H9 (cell line): Measurements from ENCODE around the gene RPL5. TPM values are rescaled to one million over a fixed set of nuclear protein-coding genes. Genes with fewer than 3 reads are reported as not detected.

Experiments
- DNase-seq: peaks from one replicate; pipeline ENCODE4 v3.0.0-alpha.2; 2017
- H2AFZ ChIP-seq: one replicate; pipeline ENCODE4 v1.6.1; 2013; ENCODE audit warnings: mild to moderate bottlenecking, low read length, control low read depth, moderate library complexity
- H2AK5ac ChIP-seq: 2 replicates; pipeline ENCODE4 v1.6.1; 2013; ENCODE audit warnings: low read length, control low read depth, mixed read lengths; ENCODE audit not compliant: insufficient read length
- H2BK120ac ChIP-seq: one replicate; pipeline ENCODE4 v1.6.1; 2013; ENCODE audit warnings: low read depth, mild to moderate bottlenecking, low read length, control low read depth, inconsistent platforms; ENCODE audit not compliant: poor library complexity, severe bottlenecking
- H2BK12ac ChIP-seq: 2 replicates; pipeline ENCODE4 v1.6.1; 2013; ENCODE audit warnings: low read length, control low read depth, mixed read lengths, low read depth; ENCODE audit not compliant: insufficient read length
- H2BK15ac ChIP-seq: 2 replicates; pipeline ENCODE4 v1.6.1; 2013; ENCODE audit warnings: low read depth, low read length, control low read depth
- H2BK20ac ChIP-seq: one replicate; pipeline ENCODE4 v1.6.1; 2013; ENCODE audit warnings: low read depth, mild to moderate bottlenecking, low read length, control low read depth, inconsistent platforms; ENCODE audit not compliant: poor library complexity, severe bottlenecking
- H2BK5ac ChIP-seq: 2 replicates; pipeline ENCODE4 v1.6.1; 2013; ENCODE audit warnings: low read length, control low read depth, mixed read lengths; ENCODE audit not compliant: insufficient read length
- H3K14ac ChIP-seq: 2 replicates; pipeline ENCODE4 v1.6.1; 2013; ENCODE audit warnings: low read length, control low read depth; ENCODE audit not compliant: insufficient read depth
- H3K18ac ChIP-seq: 2 replicates; pipeline ENCODE4 v1.6.1; 2013; ENCODE audit warnings: low read depth, mild to moderate bottlenecking, mixed read lengths, low read length, control low read depth; ENCODE audit not compliant: insufficient read length
- H3K23ac ChIP-seq: 2 replicates; pipeline ENCODE4 v1.6.1; 2013; ENCODE audit warnings: low read length, control low read depth, mixed read lengths, low read depth; ENCODE audit not compliant: insufficient read length
- H3K23me2 ChIP-seq: 2 replicates; pipeline ENCODE4 v1.6.1; 2013; ENCODE audit warnings: low read depth, mild to moderate bottlenecking, mixed read lengths, low read length, control low read depth; ENCODE audit not compliant: insufficient read length, poor library complexity, severe bottlenecking
- H3K27ac ChIP-seq: 2 replicates; pipeline ENCODE4 v1.5.1; 2013; ENCODE audit warnings: low read length, control low read depth, mixed read lengths, low read depth; ENCODE audit not compliant: insufficient read length
- H3K27me3 ChIP-seq: 2 replicates; pipeline ENCODE4 v1.6.1; 2013; ENCODE audit warnings: low read length, control low read depth, inconsistent platforms; ENCODE audit not compliant: insufficient read depth
- H3K4ac ChIP-seq: 2 replicates; pipeline ENCODE4 v1.6.1; 2013; ENCODE audit warnings: low read depth, mild to moderate bottlenecking, control low read depth, inconsistent platforms, low read length, moderate library complexity
- H3K4me1 ChIP-seq: 2 replicates; pipeline ENCODE4 v1.6.1; 2013; ENCODE audit warnings: low read length, control low read depth, inconsistent platforms; ENCODE audit not compliant: insufficient read depth
- H3K4me2 ChIP-seq: 2 replicates; pipeline ENCODE4 v1.6.1; 2013; ENCODE audit warnings: low read length, control low read depth, mixed read lengths; ENCODE audit not compliant: insufficient read length, insufficient read depth
- H3K56ac ChIP-seq: 2 replicates; pipeline ENCODE4 v1.6.1; 2013; ENCODE audit warnings: low read depth, mild to moderate bottlenecking, mixed read lengths, low read length, control low read depth; ENCODE audit not compliant: insufficient read length
- H3K79me1 ChIP-seq: 2 replicates; pipeline ENCODE4 v1.6.1; 2013; ENCODE audit warnings: low read depth, mild to moderate bottlenecking, moderate library complexity, low read length, control low read depth, inconsistent platforms; ENCODE audit not compliant: insufficient read depth, poor library complexity, severe bottlenecking
- H3K79me2 ChIP-seq: 2 replicates; pipeline ENCODE4 v1.6.1; 2013; ENCODE audit warnings: low read length, control low read depth, inconsistent platforms; ENCODE audit not compliant: insufficient read depth
- H3K9ac ChIP-seq: 2 replicates; pipeline ENCODE4 v1.6.1; 2013; ENCODE audit warnings: low read length, control low read depth, mixed read lengths; ENCODE audit not compliant: insufficient read length; ENCODE audit errors: extremely low read depth
- H3K9me3 ChIP-seq: one replicate; pipeline ENCODE4 v1.6.1; 2013; ENCODE audit warnings: low read depth, low read length, inconsistent platforms; ENCODE audit not compliant: control insufficient read depth
- H3T11ph ChIP-seq: one replicate; pipeline ENCODE4 v1.6.1; 2013; ENCODE audit warnings: mild to moderate bottlenecking, low read length, control low read depth, inconsistent platforms
- H4K20me1 ChIP-seq: one replicate; pipeline ENCODE4 v1.6.1; 2013; ENCODE audit not compliant: control insufficient read depth, insufficient read length, insufficient read depth
- H4K5ac ChIP-seq: 2 replicates; pipeline ENCODE4 v1.6.1; 2013; ENCODE audit warnings: low read depth, mild to moderate bottlenecking, mixed read lengths, low read length, control low read depth; ENCODE audit not compliant: insufficient read length
- H4K8ac ChIP-seq: replicated peaks from 2 replicates; pipeline ENCODE4 v1.6.1; 2013; ENCODE audit warnings: low read length, control low read depth, mixed read lengths, low read depth; ENCODE audit not compliant: insufficient read length
- H4K91ac ChIP-seq: 2 replicates; pipeline ENCODE4 v1.6.1; 2013; ENCODE audit warnings: low read depth, mild to moderate bottlenecking, moderate library complexity, mixed read lengths, low read length, control low read depth; ENCODE audit not compliant: insufficient read length
- H3K27ac Mint-ChIP-seq, 3 experiments: 2 replicates in 2 of 3; 3 replicates in 1 of 3; pipeline ENCODE4 v1.8.0; 2020 to 2021; ENCODE audit warnings: mixed read lengths in 3 of 3, mild to moderate bottlenecking in 1 of 3, moderate library complexity in 1 of 3
- H3K27me3 Mint-ChIP-seq: 2 replicates; pipeline ENCODE4 v1.8.0; 2021; ENCODE audit warnings: low read depth, mild to moderate bottlenecking, moderate library complexity, mixed read lengths
- H3K36me3 Mint-ChIP-seq, 3 experiments: 2 replicates in 2 of 3; 3 replicates in 1 of 3; pipeline ENCODE4 v1.8.0; 2020 to 2021; ENCODE audit warnings: low read depth in 3 of 3, mixed read lengths in 3 of 3; ENCODE audit not compliant: insufficient read depth in 1 of 3
- H3K4me1 Mint-ChIP-seq, 2 experiments: 2 replicates each; pipeline ENCODE4 v1.8.0; 2020; ENCODE audit warnings: mixed read lengths in 2 of 2
- H3K4me3 Mint-ChIP-seq, 2 experiments: 2 replicates in 1 of 2; 3 replicates in 1 of 2; pipeline ENCODE4 v1.8.0; 2020 to 2021; ENCODE audit warnings: mild to moderate bottlenecking in 2 of 2, mixed read lengths in 2 of 2, moderate library complexity in 1 of 2
- H3K9me3 Mint-ChIP-seq, 2 experiments: 2 replicates in 1 of 2; 3 replicates in 1 of 2; pipeline ENCODE4 v1.8.0; 2020; ENCODE audit warnings: mild to moderate bottlenecking in 2 of 2, mixed read lengths in 2 of 2, moderate library complexity in 1 of 2
- CTCF ChIP-seq: fragments of 200-600 bp; sonication (generic); conservative IDR thresholded peaks from 3 replicates; pipeline ENCODE4 v1.8.0; 2021; ENCODE audit warnings: antibody characterized with exemption, mild to moderate bottlenecking
- WGBS: extraction: QIAGEN DNeasy Blood & Tissue Kit; methylation state at CpG from one replicate; pipeline ENCODE4 v1.1.7; 2013; ENCODE audit warnings: missing lambda C conversion rate, low lambda C conversion rate, mixed read lengths; ENCODE audit not compliant: insufficient read length; ENCODE audit errors: extremely low coverage; 5-methylcytosine and 5-hydroxymethylcytosine counted together
- total RNA-seq: library from RNA; stranded (reverse); gene quantifications from 2 replicates; pipeline ENCODE4 v1.2.1, GENCODE V29; 2021

The RPL5 gene
- total RNA-seq, 1 experiment from 2014 or later, result 1,608 TPM

DNA sequence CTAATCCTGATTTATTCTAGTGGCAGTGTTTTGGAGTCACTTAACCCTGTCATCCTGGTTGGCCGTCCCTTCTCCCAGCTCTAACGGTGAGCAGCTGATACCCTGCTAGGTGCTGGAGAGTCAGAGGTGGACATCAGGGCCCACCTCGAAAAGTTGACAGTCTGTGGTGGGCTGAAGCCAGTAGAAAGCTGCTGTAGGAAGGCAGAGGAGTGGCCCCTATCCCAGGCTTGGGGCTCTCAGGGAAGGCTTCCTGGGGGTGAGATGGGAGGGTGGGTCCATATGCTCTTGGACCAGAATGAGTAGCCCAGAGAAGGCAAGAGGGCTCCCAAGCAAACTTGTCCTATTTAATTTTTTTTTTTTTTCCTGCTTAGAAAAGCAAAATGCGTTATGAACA lies 475 bp upstream of the RPL5 start:
- peaks cover 31 to 34% of the 10 kb centered on the region in 2 experiments for H3K4me1 Mint-ChIP-seq
- Histone ChIP-seq H3K79me1 (peaks cover 7% of the 10 kb centered on the region), H3K4me1 (no peaks in the 10 kb centered on the region; the same call in 1 of the 2 replicates), H3K14ac (no peak overlapping the region), H2BK5ac (no peak overlapping the region), H3K23me2 (peaks cover 5% of the 10 kb centered on the region), H2AK5ac (no peak overlapping the region), H3K4me2 (no peak overlapping the region), H3K23ac (no peak overlapping the region), H3K9ac (no peak overlapping the region), H2AFZ (no peak overlapping the region), H3K9me3 (no peaks in the 10 kb centered on the region), H3K79me2 (peaks cover 31% of the 10 kb centered on the region), H2BK20ac (no peak overlapping the region), H4K91ac (no peak overlapping the region), H3K4ac (no peak overlapping the region), H3K27ac (no peak overlapping the region), H3T11ph (no peak overlapping the region), H3K56ac (no peak overlapping the region), H3K27me3 (no peaks in the 10 kb centered on the region), H4K5ac (no peak overlapping the region), H4K20me1 (no peaks in the 10 kb centered on the region), H2BK15ac (no peak overlapping the region), H3K18ac (no peak overlapping the region), H4K8ac (no peak overlapping the region), H2BK12ac (no peak overlapping the region), H2BK120ac (no peak overlapping the region)
- H3K36me3 Mint-ChIP-seq, result peaks cover 43 to 45% (median 45%) of the 10 kb centered on the region in 3 experiments
- peak overlapping the region; percentile 99 to 100 for H3K4me3 Mint-ChIP-seq
- peaks cover 3 to 4% of the 10 kb centered on the region in 2 experiments; a peak in 3 of 5 replicates for H3K9me3 Mint-ChIP-seq
- WGBS, result no CpG with 5 or more reads among the region's 4 CpGs
- no peaks in the 10 kb centered on the region for H3K27me3 Mint-ChIP-seq
- TF ChIP-seq CTCF, result no peak
- H3K27ac Mint-ChIP-seq, result peak overlapping the region in 2 of 3 experiments; percentile 27 to 86; a peak in 2 of 7 replicates
- DNase-seq, result peak; percentile 41
